ENCODE results near the gene MTTP.

DNA sequence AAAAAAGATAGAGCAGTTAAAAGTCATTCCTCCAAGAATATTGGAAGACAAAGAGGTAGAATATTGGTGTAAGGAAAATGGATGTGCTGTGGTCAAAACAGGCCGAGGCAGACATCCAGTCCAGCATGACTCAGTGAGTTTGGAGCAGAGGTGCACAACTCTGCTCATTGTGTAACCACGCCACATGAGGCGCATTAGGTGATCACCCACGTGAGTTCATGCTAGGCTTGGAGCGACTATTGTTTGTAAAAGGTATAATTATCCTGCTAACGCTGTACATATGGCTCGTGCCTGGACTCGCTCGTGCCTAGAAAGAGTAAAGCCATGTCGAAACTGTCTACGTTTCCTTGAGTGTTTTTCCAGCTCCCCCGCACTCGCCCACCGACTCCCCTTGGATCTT is 59.1 kb downstream of the MTTP start:
- TF ChIP-seq, protein P1, sequence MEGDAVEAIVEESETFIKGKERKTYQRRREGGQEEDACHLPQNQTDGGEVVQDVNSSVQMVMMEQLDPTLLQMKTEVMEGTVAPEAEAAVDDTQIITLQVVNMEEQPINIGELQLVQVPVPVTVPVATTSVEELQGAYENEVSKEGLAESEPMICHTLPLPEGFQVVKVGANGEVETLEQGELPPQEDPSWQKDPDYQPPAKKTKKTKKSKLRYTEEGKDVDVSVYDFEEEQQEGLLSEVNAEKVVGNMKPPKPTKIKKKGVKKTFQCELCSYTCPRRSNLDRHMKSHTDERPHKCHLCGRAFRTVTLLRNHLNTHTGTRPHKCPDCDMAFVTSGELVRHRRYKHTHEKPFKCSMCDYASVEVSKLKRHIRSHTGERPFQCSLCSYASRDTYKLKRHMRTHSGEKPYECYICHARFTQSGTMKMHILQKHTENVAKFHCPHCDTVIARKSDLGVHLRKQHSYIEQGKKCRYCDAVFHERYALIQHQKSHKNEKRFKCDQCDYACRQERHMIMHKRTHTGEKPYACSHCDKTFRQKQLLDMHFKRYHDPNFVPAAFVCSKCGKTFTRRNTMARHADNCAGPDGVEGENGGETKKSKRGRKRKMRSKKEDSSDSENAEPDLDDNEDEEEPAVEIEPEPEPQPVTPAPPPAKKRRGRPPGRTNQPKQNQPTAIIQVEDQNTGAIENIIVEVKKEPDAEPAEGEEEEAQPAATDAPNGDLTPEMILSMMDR (IDR thresholded peaks at IDR 0.05): no peak
- TF ChIP-seq ZFX (IDR thresholded peaks at IDR 0.05; ENCODE audit: borderline replicate concordance): no peak
